ENCODE results near the gene OR51B4.
"Not testable (repeated sequence)": the region's sequence is repeated elsewhere in the genome, so short reads cannot be mapped to it uniquely, and the experiment has no call there.

The OR51B4 gene, protein sequence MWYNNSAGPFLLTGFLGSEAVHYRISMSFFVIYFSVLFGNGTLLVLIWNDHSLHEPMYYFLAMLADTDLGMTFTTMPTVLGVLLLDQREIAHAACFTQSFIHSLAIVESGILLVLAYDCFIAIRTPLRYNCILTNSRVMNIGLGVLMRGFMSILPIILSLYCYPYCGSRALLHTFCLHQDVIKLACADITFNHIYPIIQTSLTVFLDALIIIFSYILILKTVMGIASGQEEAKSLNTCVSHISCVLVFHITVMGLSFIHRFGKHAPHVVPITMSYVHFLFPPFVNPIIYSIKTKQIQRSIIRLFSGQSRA

DNA sequence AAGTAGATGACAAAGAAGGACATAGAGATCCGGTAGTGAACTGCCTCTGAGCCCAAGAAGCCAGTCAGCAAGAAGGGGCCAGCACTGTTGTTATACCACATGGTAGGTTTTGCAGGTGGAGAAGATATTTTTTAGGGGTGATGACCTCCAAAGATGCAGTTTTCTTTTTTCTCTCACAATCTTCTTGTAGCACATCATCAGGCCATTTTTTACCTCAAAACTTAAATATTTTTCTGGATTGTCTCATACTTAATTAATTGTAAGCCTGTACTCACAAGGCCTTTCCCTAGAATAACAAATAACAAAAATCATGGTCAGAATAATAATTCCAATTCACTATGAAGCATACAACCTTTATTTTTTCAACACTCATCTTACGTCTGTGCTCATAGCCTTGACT, at the start of gene OR51B4:
Gene OR51B4 (minus strand): TSS at position 101 of the 400 bp plus-strand sequence. CDS start 0 bp downstream, at position 101.
- no peak for DNase-seq

DNA sequence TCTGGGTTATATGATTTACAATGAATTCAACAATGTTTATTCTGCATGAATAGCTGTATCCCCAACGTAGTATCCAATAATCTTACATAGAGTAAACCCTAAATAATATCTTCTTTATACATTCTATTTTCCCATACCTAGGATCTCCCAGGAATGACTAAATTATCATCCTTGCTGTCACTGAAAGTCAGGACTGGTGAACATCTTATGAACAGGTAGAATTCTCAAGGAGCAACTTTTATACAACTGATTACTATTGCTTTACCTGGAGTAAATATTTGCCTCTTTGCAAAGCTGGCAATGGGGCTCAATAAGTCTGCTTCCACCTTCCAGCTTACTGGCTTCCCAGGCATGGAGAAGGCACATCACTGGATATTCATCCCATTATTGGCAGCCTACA, 49.5 kb upstream of the OR51B4 start, which contains the start of gene OR51B6:
Gene OR51B6 (plus strand): TSS at position 301 of the 400 bp plus-strand sequence. CDS start 0 bp downstream, at position 301.
- no peak for DNase-seq

DNA sequence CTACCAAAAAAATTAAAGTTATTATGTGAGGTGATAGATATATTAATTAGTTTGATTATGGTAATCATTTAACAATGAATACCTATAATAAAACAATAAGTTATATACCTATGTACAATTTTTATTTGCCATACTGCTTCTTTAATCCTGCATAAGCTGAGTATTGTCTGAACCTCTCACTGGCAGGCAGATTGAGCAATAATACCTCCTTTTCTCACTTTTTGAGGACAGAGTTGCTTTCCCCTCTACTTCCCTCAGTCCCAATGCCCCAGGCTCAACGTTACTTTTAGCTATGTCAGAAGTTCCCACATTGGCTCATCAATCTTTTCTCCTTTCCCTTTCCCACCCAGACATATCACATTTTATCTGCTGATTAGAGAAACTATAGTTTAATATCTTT, 47.8 kb upstream of the OR51B4 start:
- no peak for DNase-seq

DNA sequence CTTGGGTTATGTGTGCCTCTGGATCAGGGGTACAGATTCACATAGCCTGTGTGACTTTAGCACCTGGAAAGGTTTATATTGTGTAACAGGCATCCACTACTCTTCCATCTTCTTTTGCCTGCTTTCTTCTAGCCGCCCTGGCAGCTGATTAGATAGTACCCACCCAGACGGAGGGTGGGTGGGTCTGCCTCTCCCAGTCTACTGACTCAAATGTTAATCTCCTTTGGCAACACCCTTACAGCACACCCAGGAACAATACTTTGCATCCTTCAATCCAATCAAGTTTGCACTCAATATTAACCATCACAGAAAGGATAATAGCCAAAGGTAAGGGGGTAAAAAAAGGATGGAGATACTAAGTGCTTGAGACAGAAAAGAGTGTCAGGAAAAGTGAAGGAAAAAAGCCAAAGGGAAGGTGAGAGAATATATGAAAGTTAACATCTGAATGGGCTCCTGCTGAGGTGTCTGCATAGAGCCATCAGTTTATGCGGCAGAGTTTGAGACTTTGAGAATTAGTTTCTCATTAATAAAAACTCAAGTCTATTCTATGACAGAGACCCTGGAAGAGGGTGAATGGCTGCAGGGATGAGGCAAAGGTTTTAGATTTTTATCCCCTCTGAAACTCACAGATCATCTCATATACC, 46.9 kb upstream of the OR51B4 start:
- DNase-seq = no peak

DNA sequence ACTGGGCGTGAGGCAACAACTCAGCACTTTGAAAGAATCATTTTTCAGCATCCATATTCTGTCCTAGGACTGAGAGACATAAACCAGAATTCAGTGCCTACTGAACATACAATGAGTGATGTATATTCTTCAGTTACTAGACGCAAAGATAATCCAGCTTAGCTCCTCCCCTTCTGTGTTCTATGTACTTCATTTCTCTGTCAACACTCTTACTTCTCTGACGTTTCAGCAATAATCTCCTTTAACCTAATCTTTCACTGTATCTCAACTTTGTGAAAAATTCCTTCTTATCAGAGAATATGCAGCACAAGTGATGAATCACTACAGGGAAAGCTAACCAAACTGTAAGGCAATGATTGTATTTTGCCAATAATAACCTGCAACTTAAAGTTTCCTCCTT, 44.1 kb upstream of the OR51B4 start:
- no peak for DNase-seq

DNA sequence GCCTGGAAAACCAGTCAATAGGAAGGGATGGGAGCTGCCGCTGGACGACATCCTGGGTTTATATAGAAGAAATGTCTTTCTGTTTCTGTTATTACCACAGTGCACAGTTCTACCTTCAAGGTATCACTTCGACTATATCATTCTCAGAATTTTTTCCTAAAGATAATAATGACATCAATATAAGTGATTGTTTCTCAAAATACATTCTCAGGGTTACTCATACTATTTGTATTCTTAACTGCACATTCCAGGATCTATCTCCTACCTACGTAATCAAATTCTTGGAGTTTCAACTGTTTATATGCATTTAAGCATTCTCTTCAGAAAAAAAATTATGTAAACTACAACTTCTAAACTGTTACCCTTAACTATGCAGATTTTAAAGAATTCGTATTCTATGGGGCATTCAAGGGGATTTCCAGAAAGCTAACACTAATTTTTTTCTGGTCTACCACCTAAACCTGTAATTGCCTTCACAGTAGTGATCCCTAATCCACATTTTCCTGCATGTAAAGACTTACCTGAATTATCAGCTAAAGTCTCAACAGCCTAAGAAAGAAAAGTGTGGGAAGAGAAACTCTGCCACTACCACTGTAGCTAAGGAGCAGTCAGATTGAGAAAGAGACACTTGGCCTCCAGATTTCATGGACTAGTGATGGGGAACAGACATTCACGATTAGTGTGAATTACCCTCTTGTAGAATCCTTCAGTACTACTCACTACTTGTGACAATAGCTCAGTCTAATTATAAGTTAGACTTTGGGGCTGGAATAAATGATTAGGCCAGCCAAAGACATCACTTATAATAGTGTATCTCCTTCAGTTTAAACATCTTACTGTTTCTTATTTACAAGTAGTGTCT, 42.0 kb upstream of the OR51B4 start, which contains the start of gene OR51B5:
Gene OR51B5 (minus strand): TSS at position 51 of the 862 bp plus-strand sequence. CDS start 0 bp downstream, at position 51.
- no peak for DNase-seq

DNA sequence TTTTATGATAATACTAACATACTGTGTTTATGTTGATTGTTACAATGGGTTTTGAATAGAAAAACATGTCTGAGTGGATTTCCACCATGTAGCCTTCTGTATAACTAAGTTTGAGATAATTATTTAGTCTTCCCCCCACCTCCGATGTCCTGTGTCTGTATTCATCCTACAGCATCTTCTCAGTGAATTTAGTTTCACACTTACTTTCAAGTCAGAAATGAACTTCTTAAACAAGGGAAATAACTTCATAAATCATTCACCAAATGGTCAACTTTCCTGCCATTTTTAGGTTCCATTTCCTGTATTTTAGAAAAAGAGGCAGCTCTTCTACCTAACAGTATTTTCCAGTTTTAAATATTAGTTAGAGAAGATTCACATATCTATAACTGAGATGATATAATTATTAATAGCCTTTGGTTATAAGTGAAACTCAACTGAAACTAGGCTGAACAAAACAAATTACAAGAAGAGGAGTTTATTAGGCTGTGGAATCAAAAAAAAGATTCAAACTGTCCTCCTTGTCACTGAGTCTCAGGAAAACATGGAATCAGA, 38.1 kb upstream of the OR51B4 start:
- DNase-seq = no peak

DNA sequence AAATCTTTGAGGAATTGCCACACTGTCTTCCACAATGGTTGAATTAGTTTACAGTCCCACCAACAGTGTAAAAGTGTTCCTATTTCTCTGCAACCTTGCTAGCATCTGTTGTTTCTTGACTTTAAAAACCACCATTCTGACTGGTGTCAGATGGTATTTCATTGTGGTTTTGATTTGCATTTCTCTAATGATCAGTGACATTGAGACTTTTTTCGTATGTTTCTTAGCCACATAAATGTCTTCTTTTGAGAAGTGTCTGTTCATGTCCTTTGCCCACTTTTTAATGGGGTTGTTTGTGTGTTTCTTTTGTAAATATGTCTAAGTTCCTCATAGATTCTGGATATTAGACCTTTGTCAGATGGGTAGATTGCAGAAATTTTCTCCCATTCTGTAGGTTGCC, 35.5 kb upstream of the OR51B4 start:
- not testable (repeated sequence) for DNase-seq

DNA sequence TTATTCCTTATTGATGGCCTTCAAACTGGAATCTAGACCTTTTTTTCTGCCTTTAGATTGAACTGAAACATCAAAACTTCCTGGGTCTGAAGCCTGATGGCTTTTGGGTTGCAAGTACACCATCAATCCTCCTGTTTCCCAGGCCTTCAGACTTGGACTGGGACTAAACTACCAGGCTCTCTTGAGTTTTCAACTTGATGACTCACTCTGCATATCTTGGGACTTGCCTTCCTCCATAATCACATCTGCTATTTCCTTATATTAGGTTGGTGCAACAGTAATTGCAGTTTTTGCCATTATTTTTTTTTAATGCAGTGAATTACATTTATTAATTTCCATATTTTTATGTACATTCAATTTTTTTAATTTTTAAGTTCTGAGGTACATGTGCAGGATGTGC, 34.6 kb upstream of the OR51B4 start:
- DNase-seq = no peak

DNA sequence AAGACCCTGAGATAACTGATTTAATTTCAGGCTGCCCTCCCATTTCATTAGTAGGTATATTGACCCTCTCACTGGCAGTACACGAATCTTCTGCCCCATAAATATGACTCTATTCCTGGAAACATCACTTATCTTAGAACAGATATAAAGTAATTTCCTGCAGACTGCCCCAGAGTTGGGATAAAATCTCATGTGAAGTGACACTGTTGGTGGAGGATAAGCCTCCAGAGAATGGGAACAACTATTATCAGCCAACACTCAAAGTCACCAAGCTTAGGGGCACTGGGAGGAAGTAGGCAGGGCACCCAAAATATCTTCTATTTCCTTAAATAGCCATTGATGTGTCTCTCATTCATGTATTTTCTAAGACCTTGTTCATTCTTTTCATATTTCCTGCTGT, 33.4 kb upstream of the OR51B4 start:
- no peak for DNase-seq

DNA sequence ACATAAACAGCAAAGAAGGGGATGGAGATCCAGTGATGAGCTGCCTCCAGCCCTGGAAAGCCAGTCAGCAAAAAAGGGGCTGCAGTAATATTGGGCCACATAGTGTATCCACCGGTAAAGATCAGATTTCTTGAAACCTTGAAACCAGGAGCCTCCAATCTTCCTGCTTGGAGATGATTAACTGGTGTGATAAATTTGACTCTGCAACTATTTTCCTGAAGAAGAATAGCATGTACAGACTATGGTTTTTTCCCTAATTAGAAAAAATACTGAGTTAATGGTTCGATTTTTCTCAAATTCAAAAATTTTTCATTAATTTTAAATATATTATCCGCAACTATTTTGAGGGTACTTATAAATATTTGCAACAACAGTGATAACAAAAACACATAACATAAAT, 22.5 kb upstream of the OR51B4 start, which contains the start of gene OR51B2:
Gene OR51B2 (minus strand): TSS at position 101 of the 400 bp plus-strand sequence. CDS start 0 bp downstream, at position 101.
- no peak for DNase-seq

DNA sequence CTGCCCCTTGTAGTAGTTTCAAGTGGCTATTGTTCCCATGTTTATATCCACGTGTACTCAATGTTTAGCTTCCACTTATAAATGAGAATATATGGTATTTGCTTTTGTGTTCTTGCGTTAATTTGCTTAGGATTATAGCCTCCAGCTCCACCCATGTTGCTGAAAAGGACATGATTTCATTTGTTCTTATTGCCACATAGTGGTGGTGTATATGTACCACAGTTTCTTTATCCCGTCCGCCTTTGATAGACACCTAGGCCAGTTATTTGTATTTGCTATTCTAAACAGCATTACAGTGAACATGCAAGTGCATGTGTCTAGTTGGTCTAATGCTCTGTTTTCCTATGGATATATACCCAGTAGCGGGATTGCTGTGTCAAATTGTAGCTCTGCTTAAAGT, 15.5 kb upstream of the OR51B4 start:
- DNase-seq = no peak

DNA sequence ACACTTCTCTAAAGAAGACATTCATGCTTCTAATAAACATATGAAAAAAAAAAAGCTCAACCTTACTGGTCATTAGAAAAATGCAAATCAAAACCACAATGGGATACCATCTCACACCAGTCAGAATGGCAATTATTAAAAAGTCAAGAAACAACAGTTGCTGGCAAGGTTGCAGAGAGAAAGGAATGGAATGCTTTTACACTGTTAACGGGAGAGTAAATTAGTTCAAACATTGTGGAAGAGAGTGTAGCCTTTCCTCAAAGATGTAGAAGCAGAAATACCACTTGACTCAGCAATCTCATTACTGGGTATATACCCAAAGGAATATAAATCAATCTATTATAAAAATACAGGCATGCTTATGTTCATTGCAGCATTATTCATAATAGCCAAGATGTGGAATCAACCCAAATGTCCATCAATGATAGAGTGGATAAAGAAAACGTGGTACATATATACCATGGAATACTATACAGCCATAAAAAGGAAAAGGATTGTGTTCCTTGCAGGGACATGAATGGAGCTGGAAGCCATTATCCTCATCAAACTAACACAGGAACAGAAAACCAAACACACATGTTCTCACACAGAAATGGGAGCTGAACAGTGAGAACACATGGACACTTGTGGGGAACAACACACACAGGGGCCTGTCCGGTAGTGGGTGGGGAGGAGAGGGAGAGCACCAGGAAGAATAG, 11.7 kb upstream of the OR51B4 start:
- DNase-seq = not testable (repeated sequence)

DNA sequence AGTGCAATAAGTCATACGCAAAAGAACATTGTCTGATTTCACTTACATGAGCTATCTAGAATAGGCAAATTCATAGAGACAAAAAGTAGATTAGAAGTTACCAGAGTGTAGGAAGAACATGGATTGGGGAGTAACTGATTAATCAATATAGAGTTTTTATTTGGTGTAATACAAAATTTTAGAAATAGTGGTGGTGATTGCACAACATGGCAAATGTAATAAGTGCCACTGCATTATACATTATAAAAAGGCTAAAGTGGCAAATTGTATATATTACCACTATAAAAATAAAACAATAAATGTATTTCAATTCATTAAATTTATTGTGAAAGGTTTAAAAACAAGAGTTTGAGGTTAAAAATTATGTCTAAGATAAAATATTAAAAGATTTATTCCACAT, 8.7 kb upstream of the OR51B4 start:
- DNase-seq = no peak

DNA sequence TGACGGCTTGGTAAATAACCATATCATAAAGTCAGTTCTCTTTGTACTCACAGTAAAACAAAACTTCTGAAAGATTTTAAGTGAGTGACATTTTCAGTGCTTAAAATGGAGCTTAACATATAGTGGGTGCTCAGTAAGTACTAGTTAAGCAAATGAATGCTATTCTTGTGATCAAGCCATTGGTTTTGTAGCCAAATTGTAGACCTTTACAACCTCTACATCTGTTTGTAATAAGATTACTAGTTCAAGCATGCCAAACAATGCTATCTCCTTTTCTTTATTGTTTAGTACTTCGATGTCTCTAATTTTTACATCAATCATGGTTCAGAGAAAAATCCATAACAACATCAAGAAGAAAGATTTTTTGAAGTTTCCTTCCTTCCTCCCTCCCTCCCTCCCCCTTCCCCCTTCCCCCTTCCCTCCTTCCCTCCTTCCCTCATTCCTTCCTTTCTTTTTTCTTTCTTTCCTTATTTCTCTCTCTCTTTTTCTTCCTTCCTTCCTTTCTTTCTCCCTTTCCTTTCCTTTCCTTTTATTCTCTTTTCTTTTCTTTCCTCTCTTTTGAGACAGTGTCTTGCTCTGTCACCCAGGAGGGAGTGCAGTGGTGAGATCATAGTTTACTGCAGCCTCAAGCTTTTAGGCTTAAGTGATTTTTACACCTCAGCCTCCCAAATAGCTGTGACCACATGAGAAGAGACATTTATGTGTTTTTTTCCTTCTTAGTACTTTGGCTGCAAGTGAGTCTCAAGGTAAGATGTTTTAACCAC, 5.7 kb upstream of the OR51B4 start:
- DNase-seq = no peak

DNA sequence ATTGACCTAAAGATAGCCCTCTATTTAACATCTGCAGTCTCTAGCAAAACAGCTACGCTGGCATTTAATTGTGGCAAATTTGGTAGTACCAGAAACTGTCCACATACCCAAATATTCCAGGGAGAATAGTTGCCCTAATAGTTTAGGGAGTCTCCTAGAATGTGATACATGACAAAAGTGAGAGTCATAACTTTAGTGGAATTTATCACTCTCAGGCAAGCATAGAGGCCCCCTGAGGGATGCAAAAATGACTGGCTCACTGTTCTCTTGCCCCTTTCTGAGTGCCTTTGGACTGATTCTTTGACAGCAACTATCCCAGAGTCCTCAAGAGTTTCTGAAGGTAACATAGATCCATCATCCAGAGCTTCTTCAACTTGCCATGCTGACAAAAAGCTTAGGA, 2.3 kb upstream of the OR51B4 start:
- no peak for DNase-seq

DNA sequence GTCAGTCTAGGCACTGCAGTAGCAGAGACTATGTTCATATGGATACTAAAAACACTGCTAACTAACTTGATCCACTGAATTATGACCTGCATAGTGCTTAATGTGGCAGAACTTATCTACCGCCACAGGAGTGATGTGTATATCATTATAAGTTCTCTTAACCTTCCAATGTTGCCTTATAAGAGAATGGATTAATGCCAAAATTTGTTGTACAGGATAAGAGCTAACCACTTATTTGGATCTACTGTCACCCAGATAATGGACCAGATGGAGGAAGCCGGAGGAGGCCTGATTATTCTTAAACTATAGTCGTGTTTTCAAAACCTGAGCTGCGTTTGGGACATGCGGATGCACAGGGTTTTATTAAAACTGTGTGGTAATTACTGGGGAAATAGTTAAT, 1.9 kb upstream of the OR51B4 start:
- DNase-seq = no peak

DNA sequence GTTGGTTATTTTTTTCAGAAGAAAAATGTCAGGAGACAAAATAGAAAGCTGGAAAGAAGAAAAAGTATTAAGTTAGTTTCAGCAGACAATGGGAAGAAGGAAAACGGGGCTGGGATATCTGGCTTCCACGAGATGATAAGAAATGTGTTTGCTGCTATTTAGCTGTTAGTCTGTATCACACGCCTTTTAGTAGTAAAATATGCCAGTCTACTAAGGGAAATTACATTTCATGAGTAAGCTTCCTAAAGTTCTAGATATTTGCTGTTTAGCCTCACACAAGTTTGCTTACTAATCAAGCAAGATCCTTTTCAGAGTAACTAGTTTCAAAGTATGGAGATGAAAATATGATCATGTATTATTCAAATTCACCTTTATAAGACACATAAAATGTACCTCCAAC, 1.5 kb downstream of the OR51B4 start:
- DNase-seq = no peak

DNA sequence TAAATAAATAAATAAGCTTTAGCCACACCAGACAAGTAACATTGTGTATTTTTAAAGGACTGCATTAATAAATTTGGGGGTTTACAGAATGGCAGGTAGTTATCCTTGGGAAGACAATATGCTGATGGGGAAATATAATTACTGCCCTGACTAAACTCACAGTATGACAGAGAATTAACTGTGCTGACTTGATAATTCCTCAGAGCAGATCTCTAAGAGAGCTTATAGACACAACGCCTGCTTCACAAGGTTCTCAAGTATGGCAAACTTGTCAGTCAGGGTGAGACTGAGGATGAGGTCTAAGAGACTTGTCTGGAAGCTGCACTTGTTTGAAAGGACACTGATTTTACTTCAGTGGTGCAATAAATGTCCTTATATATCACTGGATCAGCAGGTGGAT, 3.3 kb downstream of the OR51B4 start:
- DNase-seq = no peak

DNA sequence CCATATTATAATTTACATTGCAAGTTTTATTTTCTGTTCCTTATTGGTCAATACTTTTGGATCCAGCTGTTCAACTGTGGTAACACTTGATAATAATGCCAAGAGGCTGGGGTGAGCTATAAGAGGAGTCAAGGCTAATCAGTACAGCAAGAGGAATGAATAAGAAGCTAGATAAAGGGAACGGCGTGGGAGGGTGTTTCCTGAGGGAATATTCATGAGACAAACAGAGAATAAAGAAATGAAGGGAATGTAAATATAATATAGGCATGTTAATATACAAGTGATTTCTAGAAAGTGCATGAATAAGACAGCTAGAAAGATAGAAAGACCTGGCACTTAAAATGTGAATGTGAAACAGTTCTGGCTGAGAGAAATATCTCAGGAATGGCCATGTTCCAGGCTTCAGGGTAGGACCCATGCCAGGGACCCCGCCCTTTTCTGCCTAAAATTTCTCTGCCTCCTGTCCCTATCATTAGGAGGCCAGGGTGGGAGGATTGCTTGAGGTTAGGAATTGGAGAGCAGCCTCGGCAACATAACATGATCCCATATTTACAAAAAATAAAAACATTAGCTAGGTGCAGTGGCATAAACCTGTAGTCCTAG, 3.9 kb downstream of the OR51B4 start:
- DNase-seq = no peak

DNA sequence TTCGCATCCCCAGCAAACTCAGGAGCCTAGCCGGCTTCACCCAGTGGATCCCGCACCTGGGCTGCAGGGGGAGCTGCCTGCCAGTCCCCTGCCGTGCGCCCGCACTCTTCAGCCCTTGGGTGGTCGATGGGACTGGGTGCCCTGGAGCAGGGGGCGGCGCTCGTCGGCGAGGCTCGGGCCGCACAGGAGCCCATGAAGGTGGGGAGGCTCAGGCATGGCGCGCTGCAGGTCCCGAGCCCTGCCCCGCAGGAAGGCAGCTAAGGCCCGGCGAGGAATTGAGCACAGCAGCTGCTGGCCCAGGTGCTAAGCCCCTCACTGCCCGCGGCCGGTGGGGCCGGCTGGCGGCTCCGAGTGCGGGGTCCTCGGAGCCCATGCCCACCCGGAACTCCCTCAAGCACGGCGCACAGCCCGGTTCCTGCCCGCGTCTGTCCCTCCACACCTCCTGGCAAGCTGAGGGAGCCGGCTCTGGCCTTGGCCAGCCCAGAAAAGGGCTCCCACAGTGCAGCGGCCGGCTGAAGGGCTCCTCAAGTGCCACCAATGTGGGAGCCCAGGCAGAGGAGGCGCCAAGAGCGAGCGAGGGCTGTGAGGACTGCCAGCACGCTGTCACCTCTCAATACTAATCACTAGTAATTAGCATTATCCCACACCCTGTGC, 7.3 kb downstream of the OR51B4 start:
- DNase-seq = not testable (repeated sequence)
